GM12878 (cell line): Measurements from ENCODE around the gene ACTN2. TPM values are rescaled to one million over a fixed set of nuclear protein-coding genes. Genes with fewer than 3 reads are reported as not detected.

Experiments
- BHLHE40 ChIP-seq, 2 experiments: fragments of 450-650 bp in 1 of 2; IDR thresholded peaks; 2 replicates each; pipeline ENCODE4 v1.6.1; 2011 to 2017; ENCODE audit warnings: low read depth in 2 of 2, borderline replicate concordance in 1 of 2, improper control_type of control experiment in 1 of 2, low read length in 1 of 2, mild to moderate bottlenecking in 1 of 2
- CEBPB ChIP-seq, 2 experiments: fragments of 150-350 bp in 1 of 2; IDR thresholded peaks; 2 replicates each; pipeline ENCODE4 v1.6.1; 2012 to 2014; ENCODE audit warnings: low read depth in 2 of 2, low read length in 2 of 2, borderline replicate concordance in 1 of 2, inconsistent platforms in 1 of 2
- E2F8 ChIP-seq: fragments of 450-650 bp; IDR thresholded peaks from 2 replicates; pipeline ENCODE4 v1.6.1; 2018; ENCODE audit warnings: mild to moderate bottlenecking, low read depth, moderate library complexity; ENCODE audit not compliant: partially characterized antibody
- FOS ChIP-seq: IDR thresholded peaks from 3 replicates; pipeline ENCODE4 v1.6.1; 2011; ENCODE audit warnings: borderline replicate concordance; ENCODE audit not compliant: insufficient read length; ENCODE audit errors: extremely low read depth
- HCFC1 ChIP-seq: fragments of 150-350 bp; IDR thresholded peaks from 2 replicates; pipeline ENCODE4 v1.6.1; 2014; ENCODE audit warnings: low read length
- HDGF ChIP-seq: fragments of 450-650 bp; IDR thresholded peaks from 2 replicates; pipeline ENCODE4 v1.6.1; 2016; ENCODE audit warnings: antibody characterized with exemption
- KAT2A ChIP-seq: conservative IDR thresholded peaks from 2 replicates; pipeline ENCODE4 v1.6.1; 2011; ENCODE audit warnings: low read depth, low read length; ENCODE audit not compliant: control insufficient read depth
- MAX ChIP-seq: IDR thresholded peaks from 2 replicates; pipeline ENCODE4 v1.6.1; 2012; ENCODE audit warnings: low read depth, low read length, improper control_type of control experiment
- PAX5 ChIP-seq: IDR thresholded peaks from 2 replicates; pipeline ENCODE4 v1.6.1; 2011; ENCODE audit warnings: low read depth, low read length, borderline replicate concordance
- RB1 ChIP-seq: fragments of 450-650 bp; formaldehyde crosslinking; IDR thresholded peaks from 2 replicates; pipeline ENCODE4 v1.6.1; 2017; ENCODE audit warnings: mild to moderate bottlenecking, borderline replicate concordance
- SIN3A ChIP-seq: IDR thresholded peaks from 2 replicates; pipeline ENCODE4 v1.6.1; 2012; ENCODE audit warnings: low read depth, low read length, improper control_type of control experiment
- SIX5 ChIP-seq: IDR thresholded peaks from 2 replicates; pipeline ENCODE4 v1.6.1; 2011; ENCODE audit warnings: mild to moderate bottlenecking, low read depth, low read length, moderate library complexity; ENCODE audit not compliant: severe bottlenecking
- SPI1 ChIP-seq: IDR thresholded peaks from 2 replicates; pipeline ENCODE4 v1.6.1; 2011; ENCODE audit warnings: low read depth, mild to moderate bottlenecking, low read length, moderate library complexity, borderline replicate concordance; ENCODE audit not compliant: insufficient read depth
- TARDBP ChIP-seq: IDR thresholded peaks from 2 replicates; pipeline ENCODE4 v1.6.1; 2016; ENCODE audit warnings: borderline replicate concordance
- TBL1XR1 ChIP-seq: IDR thresholded peaks from 2 replicates; pipeline ENCODE4 v1.6.1; 2012; ENCODE audit warnings: low read depth, low read length, improper control_type of control experiment
- TCF3 ChIP-seq: IDR thresholded peaks from 2 replicates; pipeline ENCODE4 v1.6.1; 2012; ENCODE audit warnings: low read depth, mild to moderate bottlenecking, low read length, borderline replicate concordance; ENCODE audit not compliant: insufficient read depth
- ZBED1 ChIP-seq: IDR thresholded peaks from 2 replicates; pipeline ENCODE4 v1.6.1; 2016; ENCODE audit warnings: borderline replicate concordance
- ZBTB33 ChIP-seq: fragments of 450-650 bp; IDR thresholded peaks from 2 replicates; pipeline ENCODE4 v1.6.1; 2017; ENCODE audit warnings: mild to moderate bottlenecking
- ZNF24 ChIP-seq: fragments of 450-650 bp; IDR thresholded peaks from 2 replicates; pipeline ENCODE4 v1.6.1; 2017; ENCODE audit warnings: antibody characterized with exemption, mild to moderate bottlenecking
- ZNF274 ChIP-seq: IDR thresholded peaks from one replicate; pipeline ENCODE4 v1.8.0; 2011; ENCODE audit not compliant: insufficient read length, insufficient read depth
- ZNF592 ChIP-seq: fragments of 450-650 bp; IDR thresholded peaks from 2 replicates; pipeline ENCODE4 v1.6.1; 2017; ENCODE audit warnings: mild to moderate bottlenecking, moderate library complexity
- polyA plus RNA-seq, 11 experiments: library from polyadenylated mRNA; depleted of rRNA in 4 of 11; unstranded in 6 of 11; stranded (reverse) in 5 of 11; fragments of >200 nt; fragmentation: Nextera tagmentation in 4 of 11; fragmentation: Illumina TruSeq in 1 of 11; extraction: Ambion mirVana in 4 of 11; extraction: Trizol in 1 of 11; gene quantifications; 1 replicate in 1 of 11; 2 replicates in 10 of 11; pipeline versions ENCODE4 v1.2.1 to v1.2.3, GENCODE V29; 2011 to 2016; ENCODE audit warnings: inconsistent platforms in 2 of 11, missing spikeins in 2 of 11, low read depth in 1 of 11
- total RNA-seq, 4 experiments: library from RNA; depleted of rRNA in 3 of 4; stranded (reverse); fragments of >200 nt in 3 of 4; fragmentation: Illumina TruSeq in 1 of 4; extraction: Trizol in 1 of 4; gene quantifications; 2 replicates each; pipeline versions ENCODE4 v1.2.1 to v1.2.3, GENCODE V29; 2013 to 2021

The ACTN2 gene
- total and polyA plus RNA-seq, 10 of the 15 experiments (the other 5 are each of a cell fraction or from before 2014, with no cell fraction given): 0.10 TPM; not detected in 9

GRCh38 chr1:236795757-236796667 is 109.7 kb downstream of the ACTN2 start (continued):
- TF ChIP-seq ZNF592: no peak
- no peak for TF ChIP-seq TCF3
- no peak for TF ChIP-seq SPI1
- TF ChIP-seq TARDBP: no peak
- TF ChIP-seq ZBED1: no peak
- TF ChIP-seq MAX: no peak; the same call in 1 of the 2 replicates
- no peak for TF ChIP-seq FOS
- TF ChIP-seq PAX5: no peak; the same call in 1 of the 2 replicates
- peak; percentile 60 to 79; a peak in 3 of 4 replicates for TF ChIP-seq BHLHE40 (IDR thresholded peaks at IDR 0.05; ENCODE audit: borderline replicate concordance in 1 of 2, low read depth in 2 of 2, low read length in 1 of 2)
- TF ChIP-seq E2F8: no peak
- no peak for TF ChIP-seq KAT2A
- TF ChIP-seq ZNF24: no peak
- no peak for TF ChIP-seq CEBPB (IDR thresholded peaks at IDR 0.05; ENCODE audit: borderline replicate concordance in 1 of 2, low read depth in 2 of 2, low read length in 2 of 2)
- TF ChIP-seq SIN3A: no peak
- TF ChIP-seq HCFC1: no peak
- no peak for TF ChIP-seq SIX5
- no peak for TF ChIP-seq HDGF
- TF ChIP-seq ZBTB33: no peak
- no peak for TF ChIP-seq RB1
- no peak for TF ChIP-seq TBL1XR1
- TF ChIP-seq ZNF274: no peak
